CD4-positive, alpha-beta memory T cell (primary cell): ENCODE measurements around the gene LGALS7. TPM values are rescaled to one million over a fixed set of nuclear protein-coding genes. Genes with fewer than 3 reads are reported as not detected.
"Not testable (repeated sequence)": the region's sequence is repeated elsewhere in the genome, so short reads cannot be mapped to it uniquely, and the experiment has no call there.

ENCODE experiments used
- CTCF ChIA-PET: fragments of 350-600 bp; sonication (Branson Sonifier 250); formaldehyde crosslinking; loops from one replicate; lab custom pipeline; 2021; ENCODE audit warnings: inconsistent platforms; ENCODE audit not compliant: partially characterized antibody; lab: Charles Lee
- POLR2A ChIA-PET: fragments of 350-600 bp; sonication (Branson Sonifier 250); formaldehyde crosslinking; loops from one replicate; lab custom pipeline; 2021; ENCODE audit not compliant: partially characterized antibody; lab: Charles Lee
- DNase-seq, 5 donors: peaks; one replicate each; pipeline versions ENCODE4 v3.0.0 to v3.0.0-alpha.2; 2020 to 2022; ENCODE audit warnings: mixed read lengths in 1 of 5
- H3K27ac ChIP-seq: one replicate; pipeline ENCODE4 v1.7.0; 2013; ENCODE audit warnings: low read depth, low read length
- H3K27me3 ChIP-seq: 2 replicates; pipeline ENCODE4 v1.7.0; 2013; ENCODE audit warnings: mild to moderate bottlenecking, low read length, moderate library complexity; ENCODE audit not compliant: insufficient read depth
- H3K36me3 ChIP-seq: 2 replicates; pipeline ENCODE4 v1.7.0; 2013; ENCODE audit warnings: mild to moderate bottlenecking, low read length, moderate library complexity; ENCODE audit not compliant: insufficient read depth
- H3K4me1 ChIP-seq: 2 replicates; pipeline ENCODE4 v1.7.0; 2013; ENCODE audit warnings: mild to moderate bottlenecking, low read length, moderate library complexity; ENCODE audit not compliant: insufficient read depth
- H3K4me3 ChIP-seq, 2 donors: one replicate each; pipeline ENCODE4 v1.7.0; 2013; ENCODE audit warnings: low read length in 2 of 2, mild to moderate bottlenecking in 1 of 2
- H3K9me3 ChIP-seq, 2 donors: one replicate each; pipeline ENCODE4 v1.7.0; 2013; ENCODE audit warnings: low read length in 2 of 2, control low read depth in 1 of 2; ENCODE audit not compliant: control insufficient read depth in 1 of 2
- H3K27ac Mint-ChIP-seq, 7 donors: one replicate each; pipeline ENCODE4 v1.8.0; 2020 to 2021; ENCODE audit warnings: mixed read lengths in 7 of 7, mild to moderate bottlenecking in 6 of 7, inconsistent platforms in 3 of 7, moderate library complexity in 3 of 7
- H3K27me3 Mint-ChIP-seq, 2 donors: one replicate each; pipeline ENCODE4 v1.8.0; 2020 to 2021; ENCODE audit warnings: mixed read lengths in 2 of 2
- H3K36me3 Mint-ChIP-seq, 2 donors: one replicate each; pipeline ENCODE4 v1.8.0; 2020 to 2021; ENCODE audit warnings: mixed read lengths in 2 of 2, inconsistent platforms in 1 of 2, mild to moderate bottlenecking in 1 of 2
- H3K4me1 Mint-ChIP-seq, 4 donors: one replicate each; pipeline ENCODE4 v1.8.0; 2020 to 2021; ENCODE audit warnings: mixed read lengths in 4 of 4, mild to moderate bottlenecking in 1 of 4
- H3K4me3 Mint-ChIP-seq, 8 donors: one replicate each; pipeline ENCODE4 v1.8.0; 2020 to 2021; ENCODE audit warnings: mixed read lengths in 8 of 8, mild to moderate bottlenecking in 7 of 8, moderate library complexity in 6 of 8, inconsistent platforms in 3 of 8
- H3K9me3 Mint-ChIP-seq, 8 donors: one replicate each; pipeline ENCODE4 v1.8.0; 2020 to 2021; ENCODE audit warnings: mixed read lengths in 8 of 8, mild to moderate bottlenecking in 5 of 8, inconsistent platforms in 3 of 8, moderate library complexity in 1 of 8
- intact Hi-C: fragments of 100-400 bp; cut with micrococcal nuclease; formaldehyde crosslinking; loops from one replicate; pipeline ENCODE4 v1.15.1; 2023
- polyA plus RNA-seq, 2 donors: library from polyadenylated mRNA; unstranded; fragments of 300-500 nt; fragmentation: Illumina TruSeq; gene quantifications; one replicate each; pipeline ENCODE4 v1.2.3, GENCODE V29; 2021
- total RNA-seq, 2 experiments: library from RNA; stranded (reverse); gene quantifications; one replicate each; pipeline ENCODE4 v1.2.3, GENCODE V29; 2021

Gene LGALS7
- total and polyA plus RNA-seq, 4 experiments from 2014 or later = not detected

GRCh38 chr19:38782212-38782611 is 8.9 kb upstream of the LGALS7 start:
- DNase-seq, H3K27me3 Mint-ChIP-seq, H3K36me3 ChIP-seq, H3K27ac Mint-ChIP-seq, H3K36me3 Mint-ChIP-seq, H3K27ac ChIP-seq, H3K4me3 ChIP-seq, intact Hi-C loops, H3K9me3 ChIP-seq, H3K4me1 ChIP-seq, H3K4me3 Mint-ChIP-seq, H3K27me3 ChIP-seq, POLR2A ChIA-PET, H3K9me3 Mint-ChIP-seq, H3K4me1 Mint-ChIP-seq: not testable (repeated sequence)
- CTCF ChIA-PET = interaction anchor here (2.1 kb wide), 1 partner anchor 105 kb away, joined by 4 read pairs; no protein-coding TSS in a partner anchor

- DNase-seq = no peak
- no peaks in the 10 kb centered on the region for H3K36me3 Mint-ChIP-seq
- peaks cover 0 to 2% (median 0%) of the 10 kb centered on the region in 8 donors for H3K9me3 Mint-ChIP-seq
- no peaks in the 10 kb centered on the region for H3K4me1 ChIP-seq
- H3K9me3 ChIP-seq = no peaks in the 10 kb centered on the region
- H3K27ac Mint-ChIP-seq = no peak overlapping the region
- CTCF ChIA-PET = no interaction called here
- H3K27me3 Mint-ChIP-seq = peaks cover 0 to 2% of the 10 kb centered on the region in 2 donors
- H3K27ac ChIP-seq = no peak overlapping the region
- H3K4me1 Mint-ChIP-seq = no peaks in the 10 kb centered on the region
- intact Hi-C loops = no loop called here
- no peaks in the 10 kb centered on the region for H3K36me3 ChIP-seq
- no peak overlapping the region for H3K4me3 Mint-ChIP-seq
- no peaks in the 10 kb centered on the region for H3K27me3 ChIP-seq
- H3K4me3 ChIP-seq = no peak overlapping the region
- POLR2A ChIA-PET = no interaction called here
Measured at GRCh38 chr19:38781058-38781457, 7.7 kb upstream of the LGALS7 start.

- peaks cover 0 to 2% (median 0%) of the 10 kb centered on the region in 8 donors for H3K9me3 Mint-ChIP-seq
- no peak overlapping the region for H3K4me3 ChIP-seq
- no peaks in the 10 kb centered on the region for H3K4me1 ChIP-seq
- intact Hi-C loops = no loop called here
- H3K4me3 Mint-ChIP-seq = no peak overlapping the region
- POLR2A ChIA-PET = no interaction called here
- no peak overlapping the region for H3K27ac ChIP-seq
- DNase-seq = no peak
- H3K4me1 Mint-ChIP-seq = no peaks in the 10 kb centered on the region
- no peaks in the 10 kb centered on the region for H3K36me3 ChIP-seq
- peaks cover 0 to 2% of the 10 kb centered on the region in 2 donors for H3K27me3 Mint-ChIP-seq
- H3K27me3 ChIP-seq = no peaks in the 10 kb centered on the region
- no peaks in the 10 kb centered on the region for H3K9me3 ChIP-seq
- H3K36me3 Mint-ChIP-seq = no peaks in the 10 kb centered on the region
- H3K27ac Mint-ChIP-seq = no peak overlapping the region
- CTCF ChIA-PET = no interaction called here
Measured at GRCh38 chr19:38780443-38780842, 7.1 kb upstream of the LGALS7 start.

GRCh38 chr19:38778733-38779132 is 5.4 kb upstream of the LGALS7 start:
- H3K9me3 ChIP-seq = no peaks in the 10 kb centered on the region
- peak overlapping the region in 1 of 7 donors; percentile 25 for H3K27ac Mint-ChIP-seq
- no peaks in the 10 kb centered on the region for H3K36me3 Mint-ChIP-seq
- no peaks in the 10 kb centered on the region for H3K36me3 ChIP-seq
- H3K27ac ChIP-seq = no peak overlapping the region
- H3K4me3 Mint-ChIP-seq = no peak overlapping the region
- no peak for DNase-seq
- ChIA-PET CTCF (no interaction called here), POLR2A (interaction anchor here (1.0 kb wide), 1 partner anchor 99 kb away, joined by 3 read pairs; the partner anchor contains the start of gene RINL)
- no peaks in the 10 kb centered on the region for H3K27me3 ChIP-seq
- H3K4me3 ChIP-seq = no peak overlapping the region
- peaks cover 0 to 2% of the 10 kb centered on the region in 2 donors for H3K27me3 Mint-ChIP-seq
- intact Hi-C loops = no loop called here
- no peaks in the 10 kb centered on the region for H3K4me1 ChIP-seq
- no peaks in the 10 kb centered on the region for H3K4me1 Mint-ChIP-seq
- peaks cover 0 to 2% (median 0%) of the 10 kb centered on the region in 8 donors for H3K9me3 Mint-ChIP-seq

GRCh38 chr19:38774181-38774950 is 1.0 kb upstream of the LGALS7 start:
- H3K4me1 ChIP-seq = peaks cover 3% of the 10 kb centered on the region
- no peaks in the 10 kb centered on the region for H3K9me3 ChIP-seq
- H3K27me3 Mint-ChIP-seq = no peaks in the 10 kb centered on the region
- peaks cover 0 to 2% (median 0%) of the 10 kb centered on the region in 8 donors for H3K9me3 Mint-ChIP-seq
- no peaks in the 10 kb centered on the region for H3K27me3 ChIP-seq
- no peak overlapping the region for H3K4me3 Mint-ChIP-seq
- H3K36me3 ChIP-seq = no peaks in the 10 kb centered on the region
- H3K27ac Mint-ChIP-seq = peak overlapping the region in 1 of 7 donors; percentile 53
- DNase-seq = no peak
- H3K4me1 Mint-ChIP-seq = peaks cover 3 to 5% (median 4%) of the 10 kb centered on the region in 4 donors
- ChIA-PET POLR2A (interaction anchor here (1.2 kb wide), 1 partner anchor 18 kb away, joined by 3 read pairs; no protein-coding TSS in a partner anchor), CTCF (no interaction called here)
- intact Hi-C loops = no loop called here
- no peak overlapping the region for H3K27ac ChIP-seq
- H3K36me3 Mint-ChIP-seq = no peaks in the 10 kb centered on the region
- H3K4me3 ChIP-seq = no peak overlapping the region

- CTCF ChIA-PET, H3K27ac Mint-ChIP-seq, POLR2A ChIA-PET, H3K9me3 ChIP-seq, H3K4me3 ChIP-seq, H3K27me3 ChIP-seq, H3K27ac ChIP-seq, H3K4me3 Mint-ChIP-seq, H3K36me3 ChIP-seq, H3K27me3 Mint-ChIP-seq, DNase-seq, intact Hi-C loops, H3K9me3 Mint-ChIP-seq, H3K4me1 Mint-ChIP-seq, H3K4me1 ChIP-seq, H3K36me3 Mint-ChIP-seq: not testable (repeated sequence)
Measured at GRCh38 chr19:38771569-38771968, 1.7 kb downstream of the LGALS7 start.

- H3K4me3 Mint-ChIP-seq, H3K27me3 ChIP-seq, H3K4me3 ChIP-seq, H3K9me3 Mint-ChIP-seq, H3K4me1 ChIP-seq, DNase-seq, H3K4me1 Mint-ChIP-seq, H3K36me3 Mint-ChIP-seq, H3K9me3 ChIP-seq, H3K36me3 ChIP-seq, POLR2A ChIA-PET, intact Hi-C loops, H3K27ac Mint-ChIP-seq, H3K27ac ChIP-seq, H3K27me3 Mint-ChIP-seq: not testable (repeated sequence)
- CTCF ChIA-PET = interaction anchor here (1.8 kb wide), 1 partner anchor 130 kb away, joined by 11 read pairs; the partner anchor contains the start of genes NFKBIB and SIRT2
Measured at GRCh38 chr19:38770949-38771275, 2.4 kb downstream of the LGALS7 start.
